Measurements from ENCODE around the gene ZNF81.
"Not testable (repeated sequence)": the region's sequence is repeated elsewhere in the genome, so short reads cannot be mapped to it uniquely, and the experiment has no call there.

Gene ZNF81

GRCh38 chrX:47844117-47844516 lies 7.4 kb downstream of the ZNF81 start:
- no peak for DNase-seq (ENCODE audit: low read depth)

GRCh38 chrX:47846040-47846439 lies 9.3 kb downstream of the ZNF81 start:
- DNase-seq (ENCODE audit: low read depth): no peak

- DNase-seq (ENCODE audit: low read depth): no peak
Measured at GRCh38 chrX:47849778-47850177, 13.1 kb downstream of the ZNF81 start.

- not testable (repeated sequence) for DNase-seq (ENCODE audit: low read depth)
Measured at GRCh38 chrX:47850389-47850788, 13.7 kb downstream of the ZNF81 start.

GRCh38 chrX:47850901-47851300 lies 14.2 kb downstream of the ZNF81 start:
- no peak for DNase-seq (ENCODE audit: low read depth)

- DNase-seq (ENCODE audit: low read depth): no peak
Measured at GRCh38 chrX:47854474-47854873, 17.8 kb downstream of the ZNF81 start.

GRCh38 chrX:47859686-47860085 lies 23.0 kb downstream of the ZNF81 start:
- DNase-seq (ENCODE audit: low read depth): no peak

- DNase-seq (ENCODE audit: low read depth): no peak
Measured at GRCh38 chrX:47862680-47863079, 26.0 kb downstream of the ZNF81 start.

GRCh38 chrX:47863187-47863586 lies 26.5 kb downstream of the ZNF81 start:
- DNase-seq (ENCODE audit: low read depth): no peak

- no peak for DNase-seq (ENCODE audit: low read depth)
Measured at GRCh38 chrX:47864300-47864699, 27.6 kb downstream of the ZNF81 start.

GRCh38 chrX:47864785-47865184 lies 28.1 kb downstream of the ZNF81 start:
- DNase-seq (ENCODE audit: low read depth): no peak

- DNase-seq (ENCODE audit: low read depth): no peak
Measured at GRCh38 chrX:47873123-47873522, 36.4 kb downstream of the ZNF81 start.

GRCh38 chrX:47877327-47877726 lies 40.6 kb downstream of the ZNF81 start:
- no peak for DNase-seq (ENCODE audit: low read depth)

- no peak for DNase-seq (ENCODE audit: low read depth)
Measured at GRCh38 chrX:47878198-47878597, 41.5 kb downstream of the ZNF81 start.

- DNase-seq (ENCODE audit: low read depth): no peak
Measured at GRCh38 chrX:47879463-47879862, 42.8 kb downstream of the ZNF81 start.

GRCh38 chrX:47880927-47881326 lies 44.2 kb downstream of the ZNF81 start:
- no peak for DNase-seq (ENCODE audit: low read depth)

GRCh38 chrX:47885501-47885900 lies 48.8 kb downstream of the ZNF81 start:
- no peak for DNase-seq (ENCODE audit: low read depth)

- DNase-seq (ENCODE audit: low read depth): no peak
Measured at GRCh38 chrX:47898024-47898423, 61.3 kb downstream of the ZNF81 start.

GRCh38 chrX:47900833-47901232 lies 64.1 kb downstream of the ZNF81 start:
- DNase-seq (ENCODE audit: low read depth): no peak

- DNase-seq (ENCODE audit: low read depth): no peak
Measured at GRCh38 chrX:47902161-47902560, 65.5 kb downstream of the ZNF81 start.

- DNase-seq (ENCODE audit: low read depth): no peak
Measured at GRCh38 chrX:47915886-47916493, 79.3 kb downstream of the ZNF81 start.

GRCh38 chrX:47918274-47918673 lies 81.6 kb downstream of the ZNF81 start:
- DNase-seq (ENCODE audit: low read depth): no peak

GRCh38 chrX:47927212-47927611 lies 90.5 kb downstream of the ZNF81 start:
- DNase-seq (ENCODE audit: low read depth): no peak

GRCh38 chrX:47931970-47932369 lies 95.3 kb downstream of the ZNF81 start:
- DNase-seq (ENCODE audit: low read depth): not testable (repeated sequence)

- no peak for DNase-seq (ENCODE audit: low read depth)
Measured at GRCh38 chrX:47933946-47934345, 97.2 kb downstream of the ZNF81 start.

Measured in non-pigmented ciliary epithelial cell (primary cell).